GM18867 (cell line): ENCODE results near the gene DUXB.

Experiments used
- ATAC-seq: cut with Tn5 transposase; IDR thresholded peaks from one replicate; pipeline ENCODE4 v1.9.1; 2021; ENCODE audit warnings: mild to moderate bottlenecking, moderate library complexity; ENCODE audit not compliant: unreplicated experiment

DUXB gene

GRCh38 chr16:75660726-75661302, 40.4 kb downstream of the DUXB start:
- no peak for ATAC-seq

GRCh38 chr16:75660321-75660720, 40.9 kb downstream of the DUXB start:
- no peak for ATAC-seq

GRCh38 chr16:75658175-75658574, 43.1 kb downstream of the DUXB start:
- ATAC-seq: no peak

GRCh38 chr16:75653922-75654321, 47.3 kb downstream of the DUXB start:
- ATAC-seq: no peak

- peak; percentile 41 for ATAC-seq
Observed at GRCh38 chr16:75648265-75649076, 52.8 kb downstream of the DUXB start.

- ATAC-seq: peak; percentile 81
Observed at GRCh38 chr16:75647492-75648264, 53.6 kb downstream of the DUXB start, which contains the start of the genes KARS1 and TERF2IP. Gene KARS1 (minus strand): TSS chr16:75647665. CDS start chr16:75647639, 26 bp downstream. Gene TERF2IP (plus strand): TSS chr16:75647773. CDS start chr16:75647883, 110 bp downstream.

GRCh38 chr16:75647112-75647491, 54.2 kb downstream of the DUXB start:
- peak; percentile 23 for ATAC-seq

GRCh38 chr16:75644240-75645012, 56.8 kb downstream of the DUXB start:
- ATAC-seq: no peak
